Esophagus squamous epithelium (tissue), 4 donors: ENCODE results near the gene VASH2.

Experiments
- POLR2A ChIP-seq, 4 donors: fragments of 450-650 bp; IDR thresholded peaks; one replicate each; pipeline ENCODE4 v1.6.1; 2017; ENCODE audit warnings: antibody characterized with exemption in 4 of 4, mild to moderate bottlenecking in 4 of 4, moderate library complexity in 3 of 4
- TF ChIP-seq, protein P1 (sequence below), 6 experiments: fragments of 450-650 bp in 4 of 6; fragments of 200-600 bp in 2 of 6; sonication (generic) in 2 of 6; IDR thresholded peaks; one replicate each; pipeline ENCODE4 v1.5.1; 2016 to 2019; ENCODE audit warnings: antibody characterized with exemption in 6 of 6, mild to moderate bottlenecking in 4 of 6, moderate library complexity in 4 of 6

DNA sequence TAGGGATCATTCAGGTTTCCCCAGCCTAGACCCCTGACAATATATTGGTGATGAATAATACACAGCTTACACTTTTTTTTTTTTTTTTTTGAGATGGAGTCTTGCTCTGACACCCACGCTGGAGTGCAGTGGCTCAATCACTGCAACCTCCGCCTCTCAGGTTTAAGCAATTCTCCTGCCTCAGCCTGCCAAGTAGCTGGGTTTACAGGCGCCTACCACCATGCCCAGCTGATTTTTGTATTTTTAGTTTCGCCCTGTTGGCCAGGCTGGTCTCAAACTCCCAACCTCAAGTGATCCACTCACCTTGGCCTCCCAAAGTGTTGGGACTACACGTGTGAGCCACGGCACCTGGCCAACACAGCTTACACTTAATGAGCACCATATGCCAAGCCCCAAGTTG is 7.2 kb downstream of the VASH2 start:
- TF ChIP-seq, protein P1, sequence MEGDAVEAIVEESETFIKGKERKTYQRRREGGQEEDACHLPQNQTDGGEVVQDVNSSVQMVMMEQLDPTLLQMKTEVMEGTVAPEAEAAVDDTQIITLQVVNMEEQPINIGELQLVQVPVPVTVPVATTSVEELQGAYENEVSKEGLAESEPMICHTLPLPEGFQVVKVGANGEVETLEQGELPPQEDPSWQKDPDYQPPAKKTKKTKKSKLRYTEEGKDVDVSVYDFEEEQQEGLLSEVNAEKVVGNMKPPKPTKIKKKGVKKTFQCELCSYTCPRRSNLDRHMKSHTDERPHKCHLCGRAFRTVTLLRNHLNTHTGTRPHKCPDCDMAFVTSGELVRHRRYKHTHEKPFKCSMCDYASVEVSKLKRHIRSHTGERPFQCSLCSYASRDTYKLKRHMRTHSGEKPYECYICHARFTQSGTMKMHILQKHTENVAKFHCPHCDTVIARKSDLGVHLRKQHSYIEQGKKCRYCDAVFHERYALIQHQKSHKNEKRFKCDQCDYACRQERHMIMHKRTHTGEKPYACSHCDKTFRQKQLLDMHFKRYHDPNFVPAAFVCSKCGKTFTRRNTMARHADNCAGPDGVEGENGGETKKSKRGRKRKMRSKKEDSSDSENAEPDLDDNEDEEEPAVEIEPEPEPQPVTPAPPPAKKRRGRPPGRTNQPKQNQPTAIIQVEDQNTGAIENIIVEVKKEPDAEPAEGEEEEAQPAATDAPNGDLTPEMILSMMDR (IDR thresholded peaks at IDR 0.05), result no peak
- TF ChIP-seq POLR2A (IDR thresholded peaks at IDR 0.05), result no peak
